PC-9 (cell line): Measurements from ENCODE around the gene ETFA. TPM values are rescaled to one million over a fixed set of nuclear protein-coding genes. Genes with fewer than 3 reads are reported as not detected.

ENCODE experiments used
- BruUV-seq: library from RNA; stranded (reverse); fragments of 400-500 nt; replicated peaks from 2 replicates; lab custom pipeline; 2021; lab: Mats Ljungman, UMichigan
- CTCF ChIA-PET: fragments of 300-600 bp; sonication (Branson Sonifier 250); formaldehyde crosslinking; loops from one replicate; lab custom pipeline; 2022; ENCODE audit warnings: antibody characterized with exemption; lab: Charles Lee
- POLR2A ChIA-PET: fragments of 300-600 bp; sonication (Branson Sonifier 250); formaldehyde crosslinking; loops from one replicate; lab custom pipeline; 2022; ENCODE audit warnings: antibody characterized with exemption; ENCODE audit not compliant: unreplicated experiment; lab: Charles Lee
- DNase-seq, 2 experiments: peaks; one replicate each; pipeline versions ENCODE4 v3.0.0 to v3.0.0-alpha.2; 2015 to 2022; ENCODE audit warnings: mixed read lengths in 1 of 2
- H2AFZ ChIP-seq: fragments of 200-600 bp; sonication (generic); 2 replicates; pipeline ENCODE4 v1.8.1; 2017; ENCODE audit warnings: antibody characterized with exemption
- H3F3A ChIP-seq: fragments of 200-600 bp; sonication (generic); 2 replicates; pipeline ENCODE4 v1.8.1; 2017; ENCODE audit warnings: antibody characterized with exemption, mild to moderate bottlenecking, low read depth; ENCODE audit not compliant: insufficient read depth
- H3K27ac ChIP-seq: fragments of 200-600 bp; sonication (generic); 2 replicates; pipeline ENCODE4 v1.6.1; 2016; ENCODE audit warnings: mixed run types
- H3K27me3 ChIP-seq: fragments of 200-600 bp; sonication (generic); 2 replicates; pipeline ENCODE4 v1.6.1; 2016; ENCODE audit warnings: low read depth, mixed run types; ENCODE audit not compliant: insufficient read depth
- H3K36me3 ChIP-seq: fragments of 200-600 bp; sonication (generic); 2 replicates; pipeline ENCODE4 v1.6.1; 2016; ENCODE audit warnings: low read depth, mixed run types
- H3K4me1 ChIP-seq: fragments of 200-600 bp; sonication (generic); replicated peaks from 2 replicates; pipeline ENCODE4 v1.6.1; 2016; ENCODE audit warnings: mixed run types; ENCODE audit not compliant: insufficient read depth
- H3K4me2 ChIP-seq: fragments of 200-600 bp; sonication (generic); 2 replicates; pipeline ENCODE4 v1.6.1; 2017; ENCODE audit warnings: mixed run types
- H3K4me3 ChIP-seq: fragments of 200-600 bp; sonication (generic); 2 replicates; pipeline ENCODE4 v1.6.1; 2016; ENCODE audit warnings: mixed run types
- H3K79me2 ChIP-seq: fragments of 200-600 bp; sonication (generic); 2 replicates; pipeline ENCODE4 v1.6.1; 2017; ENCODE audit warnings: low read depth, mixed run types
- H3K9me2 ChIP-seq: fragments of 200-600 bp; sonication (generic); 2 replicates; pipeline ENCODE4 v1.8.1; 2017; ENCODE audit warnings: mild to moderate bottlenecking; ENCODE audit not compliant: insufficient read depth
- H3K9me3 ChIP-seq: fragments of 200-600 bp; sonication (generic); 2 replicates; pipeline ENCODE4 v1.8.1; 2016; ENCODE audit warnings: low read depth; ENCODE audit not compliant: insufficient read depth
- H4K20me1 ChIP-seq: fragments of 200-600 bp; sonication (generic); 2 replicates; pipeline ENCODE4 v1.8.1; 2017; ENCODE audit not compliant: insufficient read depth
- EZH2 ChIP-seq: fragments of 200-600 bp; sonication (generic); IDR thresholded peaks from 2 replicates; pipeline ENCODE4 v1.8.0; 2017; ENCODE audit warnings: antibody characterized with exemption, low read depth
- intact Hi-C: fragments of 100-400 bp; cut with micrococcal nuclease; formaldehyde crosslinking; loops from one replicate; pipeline ENCODE4 v1.10.0; 2022; ENCODE audit not compliant: unreplicated experiment
- total RNA-seq: library from RNA; stranded (reverse); gene quantifications from 2 replicates; pipeline ENCODE4 v1.2.3, GENCODE V29; 2021
- TF ChIP-seq, protein P1 (sequence below): fragments of 200-600 bp; sonication (generic); conservative IDR thresholded peaks from 2 replicates; pipeline ENCODE4 v1.6.1; 2017; ENCODE audit warnings: mixed run types, antibody characterized with exemption, mild to moderate bottlenecking, moderate library complexity

The ETFA gene
- total RNA-seq, 1 experiment from 2014 or later, result 187 TPM

DNA sequence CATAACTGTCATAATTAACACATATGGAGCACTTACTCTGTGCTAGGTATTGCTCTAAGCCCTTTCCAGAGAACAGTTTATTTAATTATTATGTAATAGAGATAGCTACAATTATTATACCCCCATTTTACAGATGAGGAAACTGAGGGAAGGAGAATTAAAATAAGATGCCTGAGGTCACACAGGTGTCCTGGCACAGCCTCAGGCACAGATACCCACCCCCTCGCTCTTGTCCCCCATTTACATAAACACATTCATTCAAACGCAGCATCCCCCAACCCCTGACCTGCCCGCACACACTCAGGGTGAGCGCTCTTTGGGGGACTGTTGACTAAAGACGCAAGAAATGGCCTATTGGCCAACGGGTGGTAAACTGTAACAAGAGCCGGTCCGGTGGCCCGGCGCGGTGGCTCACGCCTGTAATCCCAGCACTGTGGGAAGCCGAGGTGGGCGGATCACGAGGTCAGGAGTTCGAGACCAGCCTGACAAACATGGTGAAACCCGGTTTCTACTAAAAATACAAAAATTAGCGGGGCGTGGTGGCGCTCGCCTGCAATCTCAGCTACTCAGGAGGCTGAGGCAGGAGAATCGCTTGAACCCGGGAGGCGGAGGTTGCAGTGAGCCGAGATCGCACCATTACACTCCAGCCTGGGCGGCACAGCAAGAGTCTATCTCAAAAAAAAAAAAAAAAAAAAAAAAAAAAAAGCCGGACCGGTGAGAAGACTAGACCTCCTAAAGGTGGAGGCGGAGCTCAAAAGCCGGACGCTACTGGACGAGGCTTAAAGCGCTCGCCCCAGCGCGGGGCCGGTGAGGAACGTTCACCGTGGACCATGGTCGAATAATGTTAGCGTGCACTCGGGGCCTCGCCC, 23.4 kb upstream of the ETFA start:
- intact Hi-C loops, result no loop called here
- no peaks in the 10 kb centered on the region for H3K79me2 ChIP-seq
- TF ChIP-seq EZH2, result no peak
- TF ChIP-seq, protein P1, sequence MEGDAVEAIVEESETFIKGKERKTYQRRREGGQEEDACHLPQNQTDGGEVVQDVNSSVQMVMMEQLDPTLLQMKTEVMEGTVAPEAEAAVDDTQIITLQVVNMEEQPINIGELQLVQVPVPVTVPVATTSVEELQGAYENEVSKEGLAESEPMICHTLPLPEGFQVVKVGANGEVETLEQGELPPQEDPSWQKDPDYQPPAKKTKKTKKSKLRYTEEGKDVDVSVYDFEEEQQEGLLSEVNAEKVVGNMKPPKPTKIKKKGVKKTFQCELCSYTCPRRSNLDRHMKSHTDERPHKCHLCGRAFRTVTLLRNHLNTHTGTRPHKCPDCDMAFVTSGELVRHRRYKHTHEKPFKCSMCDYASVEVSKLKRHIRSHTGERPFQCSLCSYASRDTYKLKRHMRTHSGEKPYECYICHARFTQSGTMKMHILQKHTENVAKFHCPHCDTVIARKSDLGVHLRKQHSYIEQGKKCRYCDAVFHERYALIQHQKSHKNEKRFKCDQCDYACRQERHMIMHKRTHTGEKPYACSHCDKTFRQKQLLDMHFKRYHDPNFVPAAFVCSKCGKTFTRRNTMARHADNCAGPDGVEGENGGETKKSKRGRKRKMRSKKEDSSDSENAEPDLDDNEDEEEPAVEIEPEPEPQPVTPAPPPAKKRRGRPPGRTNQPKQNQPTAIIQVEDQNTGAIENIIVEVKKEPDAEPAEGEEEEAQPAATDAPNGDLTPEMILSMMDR, result no peak
- no peak for DNase-seq
- no peak overlapping the region for H3K4me2 ChIP-seq
- H3F3A ChIP-seq, result no peaks in the 10 kb centered on the region
- POLR2A ChIA-PET, result no interaction called here
- H3K27me3 ChIP-seq, result no peaks in the 10 kb centered on the region
- CTCF ChIA-PET, result interaction anchor here (0.7 to 1.5 kb wide), 2 partner anchors 17 to 22 kb away, joined by 3 to 7 read pairs; no protein-coding TSS in a partner anchor
- H3K4me3 ChIP-seq, result no peak overlapping the region
- no peak overlapping the region for H3K27ac ChIP-seq
- BruUV-seq, result no TSS peak
- H4K20me1 ChIP-seq, result no peaks in the 10 kb centered on the region
- H2AFZ ChIP-seq, result no peak overlapping the region
- H3K9me2 ChIP-seq, result no peaks in the 10 kb centered on the region
- H3K9me3 ChIP-seq, result no peaks in the 10 kb centered on the region
- H3K4me1 ChIP-seq, result no peaks in the 10 kb centered on the region
- no peaks in the 10 kb centered on the region for H3K36me3 ChIP-seq

DNA sequence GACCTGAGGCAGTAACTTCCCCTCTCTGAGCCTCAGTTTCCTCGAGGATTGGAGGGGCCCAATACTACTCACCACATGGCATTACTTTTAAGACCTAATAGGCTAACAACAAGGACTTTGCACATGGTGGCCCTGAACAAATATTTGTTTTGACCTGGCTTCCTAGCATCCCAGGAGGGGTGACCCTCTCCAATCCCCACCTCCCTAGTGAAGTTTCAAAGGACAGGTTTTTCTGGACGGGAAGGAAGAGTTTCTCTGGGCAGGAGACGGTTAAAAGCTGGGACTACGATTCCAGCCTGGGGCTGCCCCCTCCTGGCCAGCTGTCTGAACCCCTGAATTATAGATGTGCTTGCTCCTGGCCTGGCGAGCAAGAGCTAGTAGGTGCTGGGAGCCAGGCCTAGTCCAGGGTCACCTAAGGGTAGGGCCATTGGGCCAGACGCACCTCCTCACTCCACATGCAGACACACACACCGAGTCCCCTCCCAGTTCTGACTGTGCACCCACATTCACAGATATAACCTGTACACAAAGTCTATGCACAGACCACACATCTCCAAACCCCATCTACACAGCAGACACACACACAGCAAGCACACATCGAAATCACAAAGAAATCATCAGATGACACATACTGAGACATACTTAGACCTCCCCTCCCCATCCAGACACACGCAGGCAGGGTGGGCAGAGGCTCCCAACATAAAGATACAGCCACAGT, 22.6 kb upstream of the ETFA start:
- H3K4me2 ChIP-seq, result no peak overlapping the region
- H3K9me3 ChIP-seq, result no peaks in the 10 kb centered on the region
- no peak overlapping the region for H3K27ac ChIP-seq
- TF ChIP-seq, protein P1, result peak; percentile 38; the same call in 1 of the 2 replicates
- no peak for TF ChIP-seq EZH2
- no peaks in the 10 kb centered on the region for H3K27me3 ChIP-seq
- no TSS peak for BruUV-seq
- no peaks in the 10 kb centered on the region for H3K4me1 ChIP-seq
- no peaks in the 10 kb centered on the region for H3K9me2 ChIP-seq
- ChIA-PET CTCF (interaction anchor here (0.6 to 1.5 kb wide), 2 partner anchors 21 to 36 kb away, joined by 3 to 5 read pairs; no protein-coding TSS in a partner anchor), POLR2A (no interaction called here)
- intact Hi-C loops, result loop anchor here (2.0 kb wide), 1 partner anchor 143 kb away; no protein-coding TSS in a partner anchor
- no peak overlapping the region for H3K4me3 ChIP-seq
- no peaks in the 10 kb centered on the region for H3F3A ChIP-seq
- H3K36me3 ChIP-seq, result no peaks in the 10 kb centered on the region
- DNase-seq, result no peak
- H4K20me1 ChIP-seq, result no peaks in the 10 kb centered on the region
- no peak overlapping the region for H2AFZ ChIP-seq
- no peaks in the 10 kb centered on the region for H3K79me2 ChIP-seq

DNA sequence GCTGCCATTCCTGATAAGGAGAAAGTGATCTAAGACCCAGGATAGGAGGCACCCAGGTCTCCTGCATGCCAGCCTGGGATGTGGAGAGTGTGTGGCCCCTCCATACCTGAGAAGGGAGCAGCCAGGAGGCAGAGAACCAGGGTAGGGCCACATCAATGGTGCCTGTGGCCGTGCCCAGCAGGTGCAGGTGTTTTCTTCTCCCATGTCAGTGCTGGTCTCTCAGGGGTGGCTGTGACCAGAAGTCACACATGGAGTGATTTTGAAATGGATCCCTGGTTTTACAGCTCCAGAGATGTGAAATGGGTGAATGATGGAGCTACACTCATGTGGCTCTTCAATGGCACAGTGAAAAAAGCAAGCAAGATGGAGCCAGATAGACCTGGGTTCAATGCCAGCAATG, 22.0 kb upstream of the ETFA start:
- CTCF ChIA-PET, result interaction anchor here (0.6 to 1.5 kb wide), 2 partner anchors 20 to 35 kb away, joined by 3 to 5 read pairs; no protein-coding TSS in a partner anchor
- BruUV-seq, result no TSS peak
- intact Hi-C loops, result loop anchor here (2.0 kb wide), 1 partner anchor 143 kb away; no protein-coding TSS in a partner anchor

More for the DNA sequence above, 22.0 kb upstream of the ETFA start:
- H3K27me3 ChIP-seq, result no peaks in the 10 kb centered on the region
- no peaks in the 10 kb centered on the region for H3F3A ChIP-seq
- DNase-seq, result no peak
- no peak overlapping the region for H3K4me2 ChIP-seq
- no peak overlapping the region for H2AFZ ChIP-seq
- H3K4me1 ChIP-seq, result peaks cover 5% of the 10 kb centered on the region
- no peaks in the 10 kb centered on the region for H4K20me1 ChIP-seq
- no peak overlapping the region for H3K27ac ChIP-seq
- no peaks in the 10 kb centered on the region for H3K9me3 ChIP-seq
- no peaks in the 10 kb centered on the region for H3K36me3 ChIP-seq
- H3K9me2 ChIP-seq, result no peaks in the 10 kb centered on the region
- H3K79me2 ChIP-seq, result no peaks in the 10 kb centered on the region
- H3K4me3 ChIP-seq, result no peak overlapping the region
- TF ChIP-seq, protein P1, result no peak
- no peak for TF ChIP-seq EZH2
- POLR2A ChIA-PET, result no interaction called here
